Transverse colon (tissue), 3 donors: ENCODE results near the gene CCDC174.

Source experiments
- CTCF ChIP-seq, 5 experiments: fragments of 200-600 bp in 3 of 5; fragments of 450-650 bp in 2 of 5; sonication (generic) in 3 of 5; IDR thresholded peaks; 1 replicate in 2 of 5; 2 replicates in 3 of 5; pipeline ENCODE4 v1.5.1; 2016 to 2017; ENCODE audit warnings: antibody characterized with exemption in 5 of 5, inconsistent platforms in 3 of 5, mild to moderate bottlenecking in 2 of 5, moderate library complexity in 1 of 5
- EP300 ChIP-seq: sonication (generic); formaldehyde crosslinking; IDR thresholded peaks from one replicate; pipeline ENCODE4 v1.6.1; 2017; ENCODE audit warnings: antibody characterized with exemption, low read depth
- POLR2A ChIP-seq: fragments of 450-650 bp; IDR thresholded peaks from one replicate; pipeline ENCODE4 v1.6.1; 2016; ENCODE audit warnings: antibody characterized with exemption, mild to moderate bottlenecking, moderate library complexity

GRCh38 chr3:14628406-14628805 is 23.2 kb upstream of the CCDC174 start:
- TF ChIP-seq EP300 (no peak), CTCF (IDR thresholded peaks at IDR 0.05) (no peak), POLR2A (no peak)
